ENCODE results near the gene PLOD3. TPM values are rescaled to one million over a fixed set of nuclear protein-coding genes. Genes with fewer than 3 reads are reported as not detected.

PLOD3 gene
- total RNA-seq, 1 experiment from 2014 or later: 135 TPM

GRCh38 chr7:101239191-101239950 is 22.0 kb upstream of the PLOD3 start:
- no peak for DNase-seq (ENCODE audit: low read depth)

- DNase-seq (ENCODE audit: low read depth): no peak
These were observed 21.1 kb upstream of the PLOD3 start for GRCh38 chr7:101238226-101239182.

GRCh38 chr7:101237206-101238067 is 20.1 kb upstream of the PLOD3 start, which contains the start of gene CLDN15:
TSS of gene CLDN15 (minus strand) at chr7:101237802. CDS start at chr7:101237581, 221 bp downstream.
- DNase-seq (ENCODE audit: low read depth): no peak

GRCh38 chr7:101236292-101236835 is 19.0 kb upstream of the PLOD3 start:
- DNase-seq (ENCODE audit: low read depth): no peak

- no peak for DNase-seq (ENCODE audit: low read depth)
These were observed 18.1 kb upstream of the PLOD3 start for GRCh38 chr7:101235522-101235921.

- DNase-seq (ENCODE audit: low read depth): no peak
These were observed 17.7 kb upstream of the PLOD3 start for GRCh38 chr7:101235050-101235449.

- DNase-seq (ENCODE audit: low read depth): no peak
These were observed 17.3 kb upstream of the PLOD3 start for GRCh38 chr7:101234636-101235035.

- DNase-seq (ENCODE audit: low read depth): no peak
These were observed 16.6 kb upstream of the PLOD3 start for GRCh38 chr7:101233907-101234547.

GRCh38 chr7:101232141-101232850 is 14.9 kb upstream of the PLOD3 start:
- no peak for DNase-seq (ENCODE audit: low read depth)

GRCh38 chr7:101231644-101232043 is 14.3 kb upstream of the PLOD3 start:
- no peak for DNase-seq (ENCODE audit: low read depth)

- no peak for DNase-seq (ENCODE audit: low read depth)
These were observed 9.3 kb upstream of the PLOD3 start for GRCh38 chr7:101226721-101227120.

- no peak for DNase-seq (ENCODE audit: low read depth)
These were observed 8.3 kb upstream of the PLOD3 start for GRCh38 chr7:101225650-101226049.

- no peak for DNase-seq (ENCODE audit: low read depth)
These were observed 6.1 kb upstream of the PLOD3 start for GRCh38 chr7:101223528-101223927.

GRCh38 chr7:101222275-101222830 is 5.0 kb upstream of the PLOD3 start:
- no peak for DNase-seq (ENCODE audit: low read depth)

- no peak for DNase-seq (ENCODE audit: low read depth)
These were observed 2.9 kb upstream of the PLOD3 start for GRCh38 chr7:101220295-101220694.

- DNase-seq (ENCODE audit: low read depth): no peak
These were observed 1.1 kb upstream of the PLOD3 start for GRCh38 chr7:101218236-101219125.

GRCh38 chr7:101216860-101217387 is 457 bp downstream of the PLOD3 start:
- DNase-seq (ENCODE audit: low read depth): peak; percentile 34
